Spinal cord (tissue), 10 donors: Measurements from ENCODE around the gene GRB7. TPM values are rescaled to one million over a fixed set of nuclear protein-coding genes. Genes with fewer than 3 reads are reported as not detected.

Experiments
- DNase-seq, 6 donors: peaks; one replicate each; pipeline versions ENCODE4 v3.0.0 to v3.0.0-alpha.2; 2013 to 2015; ENCODE audit warnings: low spot score in 6 of 6, low read depth in 4 of 6
- H3K27ac ChIP-seq: one replicate; pipeline ENCODE4 v1.5.1; 2013; ENCODE audit warnings: low read depth, low read length, control low read depth
- H3K27me3 ChIP-seq: one replicate; pipeline ENCODE4 v1.6.1; 2013; ENCODE audit warnings: low read length; ENCODE audit not compliant: control insufficient read depth, insufficient read depth
- H3K36me3 ChIP-seq: one replicate; pipeline ENCODE4 v1.6.1; 2013; ENCODE audit warnings: low read length; ENCODE audit not compliant: control insufficient read depth, insufficient read depth
- H3K4me1 ChIP-seq: one replicate; pipeline ENCODE4 v1.6.1; 2013; ENCODE audit warnings: low read length; ENCODE audit not compliant: control insufficient read depth, insufficient read depth
- H3K4me3 ChIP-seq: one replicate; pipeline ENCODE4 v1.5.1; 2013; ENCODE audit warnings: low read depth, low read length, control low read depth
- H3K9me3 ChIP-seq: one replicate; pipeline ENCODE4 v1.6.1; 2013; ENCODE audit warnings: low read length; ENCODE audit not compliant: control insufficient read depth, insufficient read depth
- WGBS: methylation state at CpG from one replicate; pipeline ENCODE4 v1.1.5; 2013; ENCODE audit warnings: missing lambda C conversion rate; ENCODE audit not compliant: insufficient coverage; 5-methylcytosine and 5-hydroxymethylcytosine counted together
- polyA plus RNA-seq, 2 donors: library from polyadenylated mRNA; unstranded; fragments of 120-200 nt; gene quantifications; one replicate each; pipeline ENCODE4 v1.2.1, GENCODE V29; 2013; ENCODE audit not compliant: insufficient read length in 2 of 2
- total RNA-seq, 2 donors: library from RNA; depleted of rRNA in 1 of 2; stranded (reverse); fragments of 120-200 nt in 1 of 2; fragments of >200 nt in 1 of 2; gene quantifications; one replicate each; pipeline versions ENCODE4 v1.2.3 to v1.2.4, GENCODE V29; 2013 to 2014
- donor health status: healthy.

The GRB7 gene
- total and polyA plus RNA-seq, 4 donors, result 0.43 to 2.6 (median 0.54) TPM; not detected in 1

DNA sequence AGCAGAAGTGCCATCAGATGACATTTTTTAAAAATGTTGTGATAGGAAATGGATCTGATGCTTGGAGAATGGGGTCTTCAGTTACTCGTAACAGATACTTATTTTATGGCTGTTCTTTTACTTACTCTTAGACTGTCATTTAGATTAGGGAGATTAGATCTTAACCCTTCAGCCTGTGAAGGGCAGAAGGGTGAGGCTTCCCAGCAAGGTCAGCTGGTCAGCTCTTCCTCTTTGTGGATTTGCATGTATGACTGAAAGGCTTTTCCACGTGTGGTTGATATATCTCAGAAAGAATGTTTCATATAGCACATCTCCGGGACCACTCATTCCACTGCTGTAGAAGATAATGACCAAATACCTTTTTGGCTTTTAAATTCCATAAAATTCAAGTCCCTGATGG lies 27.4 kb downstream of the GRB7 start:
- H3K9me3 ChIP-seq, result no peaks in the 10 kb centered on the region
- no peak overlapping the region for H3K4me3 ChIP-seq
- DNase-seq, result no peak
- H3K27me3 ChIP-seq, result no peaks in the 10 kb centered on the region
- WGBS, result no CpG with 5 or more reads among the region's 3 CpGs
- no peak overlapping the region for H3K27ac ChIP-seq
- no peaks in the 10 kb centered on the region for H3K4me1 ChIP-seq
- H3K36me3 ChIP-seq, result no peaks in the 10 kb centered on the region

DNA sequence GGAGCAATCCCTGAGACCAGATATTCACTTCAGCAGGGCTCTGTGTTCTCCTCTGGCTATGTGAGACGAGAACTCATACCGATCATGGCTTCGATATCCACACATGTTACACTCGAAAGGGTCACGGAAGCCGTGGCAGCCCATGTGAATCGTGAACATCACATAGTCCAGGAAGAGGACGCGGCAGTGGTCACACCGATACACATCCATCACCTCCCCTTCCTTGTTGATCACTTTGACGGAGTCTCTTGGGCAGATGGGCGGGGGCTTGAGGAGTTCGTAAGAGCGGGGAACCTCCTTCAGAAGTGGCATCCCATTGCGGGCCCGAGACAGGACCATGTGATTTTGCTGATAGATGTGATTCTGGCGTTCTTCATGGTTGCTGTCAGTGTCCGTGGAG lies 28.0 kb downstream of the GRB7 start:
- no peak overlapping the region for H3K4me3 ChIP-seq
- H3K9me3 ChIP-seq, result no peaks in the 10 kb centered on the region
- no peak overlapping the region for H3K27ac ChIP-seq
- H3K4me1 ChIP-seq, result no peaks in the 10 kb centered on the region
- no peaks in the 10 kb centered on the region for H3K36me3 ChIP-seq
- WGBS, result 91% methylated on average over 12 of the region's 18 CpGs
- DNase-seq, result no peak
- H3K27me3 ChIP-seq, result no peaks in the 10 kb centered on the region

DNA sequence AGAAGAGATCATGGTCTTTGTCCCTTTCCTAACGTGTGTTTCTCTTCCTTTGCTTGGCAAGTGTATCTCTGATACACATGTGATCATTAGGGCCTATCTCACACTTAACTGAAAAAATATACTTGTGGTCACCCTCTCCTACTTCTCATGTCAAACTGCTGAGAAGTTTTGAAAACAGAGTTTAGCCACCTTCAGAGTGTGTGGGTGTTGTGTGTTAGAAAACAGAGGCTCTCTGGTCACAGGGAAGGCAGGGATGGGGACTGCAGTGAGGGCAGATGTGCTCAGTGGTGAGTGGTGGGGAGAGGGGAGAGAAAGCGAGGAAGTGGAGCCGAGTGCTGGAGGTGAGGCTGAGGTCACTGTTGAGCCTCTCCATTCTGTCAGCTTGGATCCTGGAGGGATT lies 29.4 kb downstream of the GRB7 start:
- no peak for DNase-seq
- no CpG with 5 or more reads among the region's 3 CpGs for WGBS
- no peaks in the 10 kb centered on the region for H3K36me3 ChIP-seq

DNA sequence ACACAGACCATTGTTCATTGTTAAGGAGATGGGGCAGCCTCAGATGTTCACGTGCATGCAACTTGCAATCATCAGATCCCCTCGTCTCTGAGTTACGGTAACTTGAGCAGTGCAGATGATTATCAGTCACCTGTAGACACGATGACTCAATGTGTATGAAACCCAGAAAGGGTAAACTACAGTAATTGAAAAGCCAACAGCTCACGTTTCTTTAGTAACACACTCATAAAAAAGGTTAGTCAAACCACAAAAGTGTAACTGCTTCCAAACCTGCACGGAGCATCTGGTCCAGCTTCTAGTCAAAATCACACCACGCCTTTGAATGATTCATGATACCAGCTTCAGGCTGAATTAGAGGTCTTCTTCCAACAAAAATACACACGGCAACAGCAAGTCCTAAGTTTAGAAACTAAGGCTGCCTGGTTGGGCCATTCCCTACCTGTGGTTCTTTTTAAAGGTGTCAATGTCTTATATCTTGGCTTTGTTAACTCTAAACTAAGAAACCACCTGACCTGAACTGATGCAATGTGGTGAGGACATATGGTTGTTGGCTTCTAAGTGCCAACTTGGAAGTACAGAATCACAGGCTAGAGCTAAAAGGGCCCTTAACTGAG lies 32.3 kb downstream of the GRB7 start:
- H3K27me3 ChIP-seq, result peaks cover 4% of the 10 kb centered on the region
- no peak overlapping the region for H3K4me3 ChIP-seq
- H3K27ac ChIP-seq, result no peak overlapping the region
- WGBS, result 88% methylated on average over 7 of the region's 8 CpGs
- DNase-seq, result no peak
- H3K4me1 ChIP-seq, result no peaks in the 10 kb centered on the region
- H3K36me3 ChIP-seq, result no peaks in the 10 kb centered on the region
- H3K9me3 ChIP-seq, result no peaks in the 10 kb centered on the region

More for the DNA sequence above, 29.4 kb downstream of the GRB7 start:
- no peak overlapping the region for H3K4me3 ChIP-seq
- H3K9me3 ChIP-seq, result no peaks in the 10 kb centered on the region
- no peaks in the 10 kb centered on the region for H3K27me3 ChIP-seq
- no peaks in the 10 kb centered on the region for H3K4me1 ChIP-seq
- H3K27ac ChIP-seq, result no peak overlapping the region

DNA sequence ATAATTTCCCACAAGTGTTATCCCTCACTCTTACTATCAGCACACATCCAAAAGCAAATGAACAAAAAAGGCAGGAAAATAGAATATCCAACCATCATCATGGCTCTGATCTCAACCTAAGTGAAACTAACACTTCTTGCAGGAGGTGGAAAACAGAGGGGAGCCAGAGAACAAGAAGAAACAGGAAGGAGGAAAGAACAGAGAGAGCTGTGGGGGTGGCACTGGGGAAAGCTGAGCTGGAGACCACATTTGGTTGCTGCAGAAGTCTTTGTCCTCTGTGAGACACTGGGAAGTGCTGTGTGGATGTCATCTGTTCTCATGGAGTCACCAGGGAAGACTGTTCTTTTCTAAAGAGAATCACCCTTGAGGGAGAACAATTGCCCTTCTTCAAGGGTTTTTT lies 34.7 kb downstream of the GRB7 start:
- peaks cover 4% of the 10 kb centered on the region for H3K27me3 ChIP-seq
- H3K4me3 ChIP-seq, result no peak overlapping the region
- no peaks in the 10 kb centered on the region for H3K9me3 ChIP-seq
- H3K4me1 ChIP-seq, result no peaks in the 10 kb centered on the region
- DNase-seq, result no peak
- no peaks in the 10 kb centered on the region for H3K36me3 ChIP-seq
- no peak overlapping the region for H3K27ac ChIP-seq

DNA sequence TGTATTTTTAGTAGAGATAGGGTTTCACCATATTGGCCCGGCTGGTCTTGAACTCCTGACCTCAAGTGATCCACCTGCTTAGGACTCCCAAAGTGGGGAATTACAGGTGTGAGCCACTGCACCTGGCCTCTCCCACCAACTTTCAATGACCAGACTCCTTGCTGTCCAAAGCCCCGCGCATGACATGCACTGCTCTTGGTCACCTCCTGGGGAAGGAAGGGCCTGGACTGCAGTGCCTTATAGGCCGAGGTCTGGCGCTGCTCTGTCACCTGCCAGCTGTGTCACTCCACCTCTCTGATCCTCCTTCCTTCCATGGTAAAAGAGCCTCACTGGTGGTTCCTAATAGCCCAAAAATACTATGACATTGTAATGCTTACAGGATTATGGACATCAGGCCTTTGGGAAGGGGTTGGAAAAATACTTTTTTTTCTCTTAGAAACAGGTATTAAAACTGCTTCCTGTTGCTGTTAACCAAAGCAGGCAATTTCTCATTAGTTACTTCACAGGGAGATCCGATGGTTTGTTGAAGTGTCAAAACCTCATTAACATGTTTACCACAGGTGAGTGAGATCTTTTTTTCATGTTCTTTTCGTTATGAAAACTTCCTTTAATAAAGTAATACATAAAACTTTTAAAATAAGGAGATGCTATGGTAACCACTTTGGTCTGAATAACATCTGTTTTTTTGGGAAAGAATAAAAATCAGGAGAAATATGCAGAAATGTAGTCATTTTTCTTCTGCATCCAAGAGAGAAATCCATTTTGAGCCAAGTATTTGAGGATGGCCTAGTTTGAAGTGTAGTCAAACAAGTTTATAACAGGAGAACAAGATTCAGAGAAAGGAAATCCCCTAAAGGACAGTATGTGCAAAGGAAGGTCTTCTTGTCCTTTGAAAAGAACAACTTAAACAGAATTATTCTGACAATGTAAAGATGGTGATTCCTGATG lies 35.5 kb downstream of the GRB7 start:
- H3K27ac ChIP-seq, result no peak overlapping the region
- H3K36me3 ChIP-seq, result no peaks in the 10 kb centered on the region
- H3K4me1 ChIP-seq, result no peaks in the 10 kb centered on the region
- WGBS, result 100% methylated on average over 3 of the region's 7 CpGs
- H3K27me3 ChIP-seq, result peaks cover 4% of the 10 kb centered on the region
- no peaks in the 10 kb centered on the region for H3K9me3 ChIP-seq
- no peak for DNase-seq
- H3K4me3 ChIP-seq, result no peak overlapping the region

DNA sequence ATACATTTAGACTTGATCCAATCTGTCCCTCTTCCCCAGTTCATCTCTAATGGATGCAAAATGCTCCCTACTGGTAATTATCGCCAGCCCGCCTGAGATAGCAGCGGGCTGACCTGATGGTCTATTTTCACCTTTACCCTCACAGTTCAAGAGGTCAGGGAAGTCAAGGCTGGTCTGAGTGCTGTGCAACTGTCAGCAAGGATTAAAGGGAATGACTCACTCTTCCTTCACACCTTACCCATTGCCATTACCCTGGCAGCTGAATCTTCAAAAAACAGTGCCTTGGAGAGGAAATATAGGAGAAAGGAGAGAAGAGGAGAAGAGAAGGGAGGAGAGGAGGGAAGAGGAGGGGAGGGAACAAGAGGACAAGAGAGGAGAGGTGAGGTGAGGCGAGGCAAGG lies 36.3 kb downstream of the GRB7 start:
- Histone ChIP-seq H3K4me1 (no peaks in the 10 kb centered on the region), H3K4me3 (no peak overlapping the region), H3K36me3 (no peaks in the 10 kb centered on the region), H3K9me3 (no peaks in the 10 kb centered on the region), H3K27me3 (peaks cover 4% of the 10 kb centered on the region), H3K27ac (no peak overlapping the region)
- WGBS, result no CpG with 5 or more reads among the region's 4 CpGs
- no peak for DNase-seq

DNA sequence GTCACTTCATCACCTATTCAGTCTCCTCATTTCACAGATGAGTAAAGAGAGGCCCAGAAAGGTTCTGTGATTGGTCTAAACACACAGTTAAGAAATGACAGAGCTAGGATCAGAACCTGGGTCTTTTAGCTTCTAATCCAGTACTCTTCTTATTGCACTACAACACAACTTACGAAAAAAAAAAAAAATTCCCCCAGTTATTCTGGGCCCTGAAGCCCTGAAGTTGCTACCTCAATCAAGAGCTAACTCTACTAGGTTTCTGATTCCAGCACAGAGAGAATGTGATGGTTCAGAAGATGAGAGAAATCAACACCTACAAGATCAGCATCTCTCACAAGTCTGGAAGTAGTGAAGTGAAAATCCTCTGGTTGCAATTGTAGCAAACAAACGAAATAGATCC lies 37.3 kb downstream of the GRB7 start:
- Histone ChIP-seq H3K9me3 (no peaks in the 10 kb centered on the region), H3K27ac (no peak overlapping the region), H3K27me3 (peaks cover 4% of the 10 kb centered on the region), H3K4me1 (no peaks in the 10 kb centered on the region), H3K4me3 (no peak overlapping the region), H3K36me3 (no peaks in the 10 kb centered on the region)
- DNase-seq, result no peak
- no CpG with 5 or more reads among the region's 2 CpGs for WGBS

DNA sequence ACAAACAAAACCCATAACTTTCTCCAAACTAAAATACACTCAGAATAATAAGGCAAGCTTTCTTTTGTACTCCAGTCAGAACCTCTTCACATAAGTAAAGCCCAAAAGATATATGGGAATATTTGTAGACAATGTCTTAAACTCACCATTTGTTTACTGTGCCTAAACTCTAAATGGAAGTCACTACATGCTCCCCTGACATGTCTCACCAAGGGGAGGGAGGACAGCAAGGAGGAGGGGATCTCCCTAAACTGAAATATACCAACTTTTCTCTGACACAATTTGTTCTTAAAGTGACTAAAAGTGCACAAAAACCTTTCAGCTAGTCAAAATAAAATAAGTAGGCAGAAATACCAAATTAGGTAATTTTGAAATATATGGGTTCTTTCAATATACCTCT lies 38.5 kb downstream of the GRB7 start:
- H3K4me1 ChIP-seq, result no peaks in the 10 kb centered on the region
- H3K27ac ChIP-seq, result no peak overlapping the region
- no peaks in the 10 kb centered on the region for H3K36me3 ChIP-seq
- DNase-seq, result no peak
- H3K9me3 ChIP-seq, result no peaks in the 10 kb centered on the region
- H3K4me3 ChIP-seq, result no peak overlapping the region
- peaks cover 4% of the 10 kb centered on the region for H3K27me3 ChIP-seq
